ENCODE measurements around the gene UGT1A1. TPM values are rescaled to one million over a fixed set of nuclear protein-coding genes. Genes with fewer than 3 reads are reported as not detected.

The UGT1A1 gene
- total and polyA plus RNA-seq, 2 of the 13 experiments (the other 11 are each of a cell fraction or from before 2014, with no cell fraction given), result 0.69 to 0.75 TPM

GRCh38 chr2:233756429-233757081, 3.5 kb upstream of the UGT1A1 start (continued):
- TF ChIP-seq NFAT5 (CRISPR knock-in tag; IDR thresholded peaks at IDR 0.05) (no peak), PHF20 (CRISPR knock-in tag; IDR thresholded peaks at IDR 0.05) (no peak), SMARCC2 (IDR thresholded peaks at IDR 0.05) (no peak), ZNF672 (CRISPR knock-in tag; IDR thresholded peaks at IDR 0.05) (peak; percentile 67; the same call in 1 of the 2 replicates), ZNF570 (CRISPR knock-in tag; IDR thresholded peaks at IDR 0.05; ENCODE audit: borderline replicate concordance) (no peak), DMAP1 (CRISPR knock-in tag; IDR thresholded peaks at IDR 0.05) (no peak), ZSCAN30 (CRISPR knock-in tag; IDR thresholded peaks at IDR 0.05) (peak; percentile 72; the same call in 1 of the 2 replicates), CENPX (CRISPR knock-in tag; IDR thresholded peaks at IDR 0.05) (no peak), ISX (CRISPR knock-in tag; conservative IDR thresholded peaks at IDR 0.05) (no peak), ELK4 (CRISPR knock-in tag; IDR thresholded peaks at IDR 0.05; ENCODE audit: borderline replicate concordance) (no peak), THAP8 (CRISPR knock-in tag; IDR thresholded peaks at IDR 0.05; ENCODE audit: borderline replicate concordance) (no peak), ZNF256 (CRISPR knock-in tag; conservative IDR thresholded peaks at IDR 0.05) (no peak)
- TF ChIP-seq, protein P1, sequence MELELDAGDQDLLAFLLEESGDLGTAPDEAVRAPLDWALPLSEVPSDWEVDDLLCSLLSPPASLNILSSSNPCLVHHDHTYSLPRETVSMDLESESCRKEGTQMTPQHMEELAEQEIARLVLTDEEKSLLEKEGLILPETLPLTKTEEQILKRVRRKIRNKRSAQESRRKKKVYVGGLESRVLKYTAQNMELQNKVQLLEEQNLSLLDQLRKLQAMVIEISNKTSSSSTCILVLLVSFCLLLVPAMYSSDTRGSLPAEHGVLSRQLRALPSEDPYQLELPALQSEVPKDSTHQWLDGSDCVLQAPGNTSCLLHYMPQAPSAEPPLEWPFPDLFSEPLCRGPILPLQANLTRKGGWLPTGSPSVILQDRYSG (CRISPR knock-in tag; IDR thresholded peaks at IDR 0.05), result no peak
- TF ChIP-seq, protein P2, sequence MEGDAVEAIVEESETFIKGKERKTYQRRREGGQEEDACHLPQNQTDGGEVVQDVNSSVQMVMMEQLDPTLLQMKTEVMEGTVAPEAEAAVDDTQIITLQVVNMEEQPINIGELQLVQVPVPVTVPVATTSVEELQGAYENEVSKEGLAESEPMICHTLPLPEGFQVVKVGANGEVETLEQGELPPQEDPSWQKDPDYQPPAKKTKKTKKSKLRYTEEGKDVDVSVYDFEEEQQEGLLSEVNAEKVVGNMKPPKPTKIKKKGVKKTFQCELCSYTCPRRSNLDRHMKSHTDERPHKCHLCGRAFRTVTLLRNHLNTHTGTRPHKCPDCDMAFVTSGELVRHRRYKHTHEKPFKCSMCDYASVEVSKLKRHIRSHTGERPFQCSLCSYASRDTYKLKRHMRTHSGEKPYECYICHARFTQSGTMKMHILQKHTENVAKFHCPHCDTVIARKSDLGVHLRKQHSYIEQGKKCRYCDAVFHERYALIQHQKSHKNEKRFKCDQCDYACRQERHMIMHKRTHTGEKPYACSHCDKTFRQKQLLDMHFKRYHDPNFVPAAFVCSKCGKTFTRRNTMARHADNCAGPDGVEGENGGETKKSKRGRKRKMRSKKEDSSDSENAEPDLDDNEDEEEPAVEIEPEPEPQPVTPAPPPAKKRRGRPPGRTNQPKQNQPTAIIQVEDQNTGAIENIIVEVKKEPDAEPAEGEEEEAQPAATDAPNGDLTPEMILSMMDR (CRISPR knock-in tag; IDR thresholded peaks at IDR 0.05), result no peak
- TF ChIP-seq, protein P3, sequence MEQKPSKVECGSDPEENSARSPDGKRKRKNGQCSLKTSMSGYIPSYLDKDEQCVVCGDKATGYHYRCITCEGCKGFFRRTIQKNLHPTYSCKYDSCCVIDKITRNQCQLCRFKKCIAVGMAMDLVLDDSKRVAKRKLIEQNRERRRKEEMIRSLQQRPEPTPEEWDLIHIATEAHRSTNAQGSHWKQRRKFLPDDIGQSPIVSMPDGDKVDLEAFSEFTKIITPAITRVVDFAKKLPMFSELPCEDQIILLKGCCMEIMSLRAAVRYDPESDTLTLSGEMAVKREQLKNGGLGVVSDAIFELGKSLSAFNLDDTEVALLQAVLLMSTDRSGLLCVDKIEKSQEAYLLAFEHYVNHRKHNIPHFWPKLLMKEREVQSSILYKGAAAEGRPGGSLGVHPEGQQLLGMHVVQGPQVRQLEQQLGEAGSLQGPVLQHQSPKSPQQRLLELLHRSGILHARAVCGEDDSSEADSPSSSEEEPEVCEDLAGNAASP (CRISPR knock-in tag; IDR thresholded peaks at IDR 0.05; ENCODE audit: borderline replicate concordance), result peak; percentile 92
- TF ChIP-seq, protein P4, sequence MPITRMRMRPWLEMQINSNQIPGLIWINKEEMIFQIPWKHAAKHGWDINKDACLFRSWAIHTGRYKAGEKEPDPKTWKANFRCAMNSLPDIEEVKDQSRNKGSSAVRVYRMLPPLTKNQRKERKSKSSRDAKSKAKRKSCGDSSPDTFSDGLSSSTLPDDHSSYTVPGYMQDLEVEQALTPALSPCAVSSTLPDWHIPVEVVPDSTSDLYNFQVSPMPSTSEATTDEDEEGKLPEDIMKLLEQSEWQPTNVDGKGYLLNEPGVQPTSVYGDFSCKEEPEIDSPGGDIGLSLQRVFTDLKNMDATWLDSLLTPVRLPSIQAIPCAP (CRISPR knock-in tag; IDR thresholded peaks at IDR 0.05; ENCODE audit: low read depth), result no peak
